HG03175 (cell line): ENCODE measurements around the gene ATN1.
A peak's percentile ranks its signal among the peaks of the same experiment; 100 is the strongest.
"Not testable (repeated sequence)": the region's sequence is repeated elsewhere in the genome, so short reads cannot be mapped to it uniquely, and the experiment has no call there.

Experiments used
- ATAC-seq: cut with Tn5 transposase; IDR thresholded peaks from one replicate; pipeline ENCODE4 v1.9.1; 2021; ENCODE audit warnings: mild to moderate bottlenecking, moderate library complexity; ENCODE audit not compliant: unreplicated experiment

Gene ATN1

GRCh38 chr12:6902448-6902847 is 25.3 kb upstream of the ATN1 start:
- no peak for ATAC-seq

- no peak for ATAC-seq
These were observed 24.0 kb upstream of the ATN1 start for GRCh38 chr12:6903722-6904121.

GRCh38 chr12:6904280-6905276 is 23.2 kb upstream of the ATN1 start, which contains the start of gene LRRC23:
Gene LRRC23 (plus strand): TSS chr12:6904822. CDS start chr12:6905634, 812 bp downstream.
- peak; percentile 94 for ATAC-seq

GRCh38 chr12:6905414-6906040 is 22.2 kb upstream of the ATN1 start:
- ATAC-seq: no peak

- ATAC-seq: not testable (repeated sequence)
These were observed 19.6 kb upstream of the ATN1 start for GRCh38 chr12:6908141-6908540.

- no peak for ATAC-seq
These were observed 18.2 kb upstream of the ATN1 start for GRCh38 chr12:6909421-6910145.

GRCh38 chr12:6912164-6912935 is 15.4 kb upstream of the ATN1 start:
- ATAC-seq: no peak

- peak; percentile 77 for ATAC-seq
These were observed 13.4 kb upstream of the ATN1 start, which contains the start of gene ENO2 for GRCh38 chr12:6914246-6914946. Gene ENO2 (plus strand): TSS chr12:6914580. CDS start chr12:6915833, 1,253 bp downstream.

- ATAC-seq: no peak
These were observed 12.6 kb upstream of the ATN1 start for GRCh38 chr12:6914947-6915788.

GRCh38 chr12:6915789-6916285 is 11.9 kb upstream of the ATN1 start:
- ATAC-seq: no peak

GRCh38 chr12:6916426-6917200 is 11.1 kb upstream of the ATN1 start:
- ATAC-seq: no peak

- no peak for ATAC-seq
These were observed 10.1 kb upstream of the ATN1 start for GRCh38 chr12:6917491-6918231.

- no peak for ATAC-seq
These were observed 8.2 kb upstream of the ATN1 start for GRCh38 chr12:6919588-6919987.

- ATAC-seq: no peak
These were observed 6.2 kb upstream of the ATN1 start for GRCh38 chr12:6921539-6921938.

- ATAC-seq: no peak
These were observed 5.5 kb upstream of the ATN1 start for GRCh38 chr12:6921996-6922946.
